ENCODE measurements around the gene TRIM22. TPM values are rescaled to one million over a fixed set of nuclear protein-coding genes. Genes with fewer than 3 reads are reported as not detected.

The TRIM22 gene
- total RNA-seq, 1 donor from 2014 or later: 116 TPM

DNA sequence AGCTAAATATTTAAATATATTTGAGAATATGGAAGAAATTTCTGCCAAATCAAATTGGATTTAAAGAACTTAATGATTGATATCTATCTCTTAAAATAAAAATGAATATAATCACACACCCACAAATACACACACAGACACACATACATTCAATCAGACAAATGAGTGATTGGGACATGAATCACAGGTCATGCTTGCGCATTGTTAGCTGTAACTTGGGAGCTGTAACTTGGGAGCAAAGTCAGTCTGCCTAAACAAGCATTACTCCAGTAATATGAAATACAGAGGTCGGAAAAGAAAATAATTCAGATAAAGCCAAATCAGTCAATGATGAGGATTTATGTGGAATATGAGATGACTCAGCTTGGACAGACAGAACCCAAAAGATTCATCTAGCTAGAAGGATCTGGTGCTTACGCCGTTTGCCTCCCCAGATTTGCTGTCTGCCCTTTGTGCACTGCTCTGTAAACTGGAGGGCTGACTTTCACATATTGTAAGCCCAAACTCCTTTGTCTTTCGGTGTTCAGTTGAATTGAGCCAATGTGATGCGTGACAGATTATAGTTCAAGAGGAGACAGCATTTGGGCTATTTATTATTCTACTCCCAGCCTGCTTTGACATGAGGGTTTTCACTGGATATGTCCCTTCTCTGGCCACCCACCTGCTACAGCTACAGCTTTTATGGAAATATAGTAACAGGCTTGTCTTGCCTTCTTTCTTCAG lies 48.2 kb downstream of the TRIM22 start:
- no peak for DNase-seq (ENCODE audit: low read depth, low spot score)

DNA sequence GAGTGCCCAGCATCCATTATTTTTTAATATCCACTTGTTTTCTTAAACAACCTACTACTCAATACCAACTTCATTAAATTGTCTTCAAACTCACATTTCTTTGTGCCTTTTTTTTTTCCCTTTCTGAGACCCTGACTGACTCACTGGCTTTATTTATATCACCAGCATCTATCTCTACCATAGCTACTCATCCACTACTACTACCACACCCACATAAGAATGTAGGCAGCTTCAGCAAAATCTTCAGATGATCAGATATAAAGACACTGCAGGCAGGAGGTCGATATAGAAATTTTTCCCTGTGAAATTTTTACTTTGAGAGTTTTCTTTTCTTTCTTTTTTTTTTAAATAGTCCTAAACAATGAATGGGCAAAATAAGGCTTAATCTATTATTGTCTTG lies 48.8 kb downstream of the TRIM22 start:
- DNase-seq (ENCODE audit: low read depth, low spot score): no peak

DNA sequence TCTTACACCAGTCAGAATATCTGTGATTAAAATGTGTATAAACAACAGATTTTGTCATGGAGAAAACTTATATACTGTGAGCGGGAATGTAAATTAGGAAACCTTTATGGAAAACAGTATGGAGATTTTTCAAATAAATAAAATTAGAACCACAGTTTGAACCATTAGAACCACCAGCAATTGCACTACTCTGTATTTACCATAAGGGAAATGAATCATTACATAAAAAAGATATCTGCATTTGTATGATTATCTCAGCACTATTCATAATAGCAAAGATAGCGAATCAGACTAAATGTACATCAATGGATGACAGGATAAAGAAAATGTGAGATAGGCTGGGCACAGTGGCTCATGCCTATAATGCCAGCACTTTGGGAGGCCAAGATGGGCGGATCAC lies 57.0 kb downstream of the TRIM22 start:
- no peak for DNase-seq (ENCODE audit: low read depth, low spot score)

DNA sequence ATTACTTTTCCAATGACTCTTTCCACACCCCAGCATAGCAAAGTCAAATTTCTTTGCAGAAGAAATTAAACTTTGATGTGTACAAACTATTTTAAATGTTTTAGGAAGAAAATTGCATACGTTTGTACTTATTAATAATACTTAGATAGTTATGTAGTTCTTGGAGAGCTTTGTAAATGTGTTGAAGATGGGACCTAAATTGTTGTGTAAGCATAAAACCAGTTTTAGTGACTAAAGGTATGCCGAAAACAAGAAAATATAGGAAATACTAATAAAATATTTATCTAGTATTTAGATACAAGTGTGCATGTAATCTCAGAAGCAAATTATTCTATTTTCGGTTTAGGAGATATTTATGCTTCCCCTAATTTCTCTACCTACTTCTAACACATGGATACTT lies 60.2 kb downstream of the TRIM22 start:
- DNase-seq (ENCODE audit: low read depth, low spot score): no peak

DNA sequence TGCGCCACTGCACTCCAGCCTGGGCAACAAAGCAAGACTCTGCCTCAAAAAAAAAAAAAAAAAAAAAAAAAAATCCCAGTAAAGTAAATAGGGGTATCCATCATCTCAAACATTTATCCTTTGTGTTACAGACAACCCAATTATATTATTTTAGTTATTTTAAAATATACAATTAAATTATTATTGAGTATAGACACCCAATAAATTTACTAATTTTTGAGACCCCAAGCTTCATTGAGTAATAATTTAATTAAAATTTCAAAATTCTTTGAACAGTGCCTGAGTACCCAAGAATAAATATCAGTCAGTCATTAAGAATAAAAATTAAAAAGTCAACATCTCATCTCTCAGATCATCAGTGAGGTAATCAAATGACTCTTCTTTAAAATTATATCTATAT lies 64.4 kb downstream of the TRIM22 start, which contains the start of gene OR52N4:
Gene OR52N4, plus strand, starts transcription at position 301 of the 400 bp plus-strand sequence. CDS start 498 bp downstream, outside the sequence.
- no peak for DNase-seq (ENCODE audit: low read depth, low spot score)

Other genes starting within 250 kb of the TRIM22 start
- not detected in 2 replicates for gene OR51I1, start 248.3 kb upstream of the TRIM22 start, total RNA-seq
- not detected in 2 replicates for gene OR51I2, start 240.5 kb upstream of the TRIM22 start, total RNA-seq
- not detected in 2 replicates for gene OR52D1, start 201.1 kb upstream of the TRIM22 start, total RNA-seq
- not detected in 2 replicates for gene UBQLN3, start 179.8 kb upstream of the TRIM22 start, total RNA-seq
- gene UBQLNL, start 173.1 kb upstream of the TRIM22 start, total RNA-seq: 0.04 TPM in 1 of 2 replicates, not detected in the other
- not detected in 2 replicates for gene OR52H1, start 141.2 kb upstream of the TRIM22 start, total RNA-seq
- not detected in 2 replicates for gene OR52B6, start 108.9 kb upstream of the TRIM22 start, total RNA-seq
- gene TRIM6, start 93.2 kb upstream of the TRIM22 start, total RNA-seq: 2.0 TPM in 2 replicates
- 11.3 and 12.9 TPM in 2 replicates for gene TRIM34, start 64.8 kb upstream of the TRIM22 start, total RNA-seq
- 56.6 and 77.9 TPM in 2 replicates for gene TRIM5, start 4.7 kb upstream of the TRIM22 start, total RNA-seq
- gene OR56B1, start 46.7 kb downstream of the TRIM22 start, total RNA-seq: not detected in 2 replicates
- gene OR52N4, start 64.5 kb downstream of the TRIM22 start, total RNA-seq: not detected in 2 replicates
- not detected in 2 replicates for gene OR52N5, start 93.6 kb downstream of the TRIM22 start, total RNA-seq
- gene OR52N1, start 101.5 kb downstream of the TRIM22 start, total RNA-seq: not detected in 2 replicates
- gene OR52N2, start 119.1 kb downstream of the TRIM22 start, total RNA-seq: not detected in 2 replicates
- gene OR52E6, start 152.1 kb downstream of the TRIM22 start, total RNA-seq: not detected in 2 replicates
- gene OR52E8, start 167.9 kb downstream of the TRIM22 start, total RNA-seq: not detected in 2 replicates
- not detected in 2 replicates for gene OR52E4, start 190.8 kb downstream of the TRIM22 start, total RNA-seq
- not detected in 2 replicates for gene OR52E5, start 203.4 kb downstream of the TRIM22 start, total RNA-seq

All from pulmonary artery endothelial cell (primary cell).